GM12872 (cell line): ENCODE measurements around the gene PAX2.

Experiments used
- TF ChIP-seq, protein P1 (sequence below): IDR thresholded peaks from 3 replicates; pipeline ENCODE4 v1.5.1; 2011; ENCODE audit warnings: low read depth, mild to moderate bottlenecking, low read length, moderate library complexity; ENCODE audit not compliant: insufficient read depth

PAX2 gene

GRCh38 chr10:100737355-100738054 is 7.9 kb upstream of the PAX2 start:
- TF ChIP-seq, protein P1, sequence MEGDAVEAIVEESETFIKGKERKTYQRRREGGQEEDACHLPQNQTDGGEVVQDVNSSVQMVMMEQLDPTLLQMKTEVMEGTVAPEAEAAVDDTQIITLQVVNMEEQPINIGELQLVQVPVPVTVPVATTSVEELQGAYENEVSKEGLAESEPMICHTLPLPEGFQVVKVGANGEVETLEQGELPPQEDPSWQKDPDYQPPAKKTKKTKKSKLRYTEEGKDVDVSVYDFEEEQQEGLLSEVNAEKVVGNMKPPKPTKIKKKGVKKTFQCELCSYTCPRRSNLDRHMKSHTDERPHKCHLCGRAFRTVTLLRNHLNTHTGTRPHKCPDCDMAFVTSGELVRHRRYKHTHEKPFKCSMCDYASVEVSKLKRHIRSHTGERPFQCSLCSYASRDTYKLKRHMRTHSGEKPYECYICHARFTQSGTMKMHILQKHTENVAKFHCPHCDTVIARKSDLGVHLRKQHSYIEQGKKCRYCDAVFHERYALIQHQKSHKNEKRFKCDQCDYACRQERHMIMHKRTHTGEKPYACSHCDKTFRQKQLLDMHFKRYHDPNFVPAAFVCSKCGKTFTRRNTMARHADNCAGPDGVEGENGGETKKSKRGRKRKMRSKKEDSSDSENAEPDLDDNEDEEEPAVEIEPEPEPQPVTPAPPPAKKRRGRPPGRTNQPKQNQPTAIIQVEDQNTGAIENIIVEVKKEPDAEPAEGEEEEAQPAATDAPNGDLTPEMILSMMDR = no peak

DNA sequence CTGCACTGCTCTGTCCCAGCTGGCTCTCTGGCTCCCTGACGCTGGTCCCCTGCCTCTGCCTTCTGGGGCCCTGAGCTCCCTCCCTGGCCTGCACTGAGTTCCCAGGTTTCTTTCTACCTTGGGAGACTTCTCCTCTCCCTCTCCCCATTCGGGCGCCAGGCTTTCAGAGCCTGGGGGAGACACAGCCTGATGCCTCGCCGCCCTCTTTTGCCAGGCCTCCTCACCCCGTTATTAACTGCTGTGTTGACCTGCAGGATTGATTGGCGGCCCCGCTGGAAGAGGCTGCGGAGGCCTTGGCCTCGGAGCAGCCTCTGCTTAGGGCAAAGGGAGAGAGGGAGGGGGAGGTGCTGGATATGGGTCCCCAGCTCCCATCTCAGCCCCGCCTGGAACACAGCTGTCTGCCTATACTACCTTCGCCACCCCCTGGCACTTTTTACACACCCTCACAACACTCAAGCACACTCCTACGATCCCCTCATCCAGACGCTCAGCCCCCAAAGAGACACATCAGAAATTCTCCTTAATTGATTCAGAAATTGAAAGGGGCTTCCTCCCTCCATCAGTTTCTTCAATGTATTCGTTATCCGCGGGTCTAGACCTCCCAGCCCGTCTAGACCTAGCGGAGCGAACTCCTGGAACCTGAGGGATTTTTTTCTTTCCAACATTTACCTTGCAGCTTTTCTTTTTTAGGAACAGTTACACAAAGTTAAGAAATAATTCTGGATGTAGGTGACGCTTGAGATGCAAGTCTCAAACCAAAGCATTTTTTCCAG is 7.1 kb upstream of the PAX2 start:
- TF ChIP-seq, protein P1 = no peak

GRCh38 chr10:100739517-100740368 is 5.6 kb upstream of the PAX2 start:
- TF ChIP-seq, protein P1 = no peak

- TF ChIP-seq, protein P1 = no peak
These were observed 4.7 kb upstream of the PAX2 start for GRCh38 chr10:100740476-100741377.

DNA sequence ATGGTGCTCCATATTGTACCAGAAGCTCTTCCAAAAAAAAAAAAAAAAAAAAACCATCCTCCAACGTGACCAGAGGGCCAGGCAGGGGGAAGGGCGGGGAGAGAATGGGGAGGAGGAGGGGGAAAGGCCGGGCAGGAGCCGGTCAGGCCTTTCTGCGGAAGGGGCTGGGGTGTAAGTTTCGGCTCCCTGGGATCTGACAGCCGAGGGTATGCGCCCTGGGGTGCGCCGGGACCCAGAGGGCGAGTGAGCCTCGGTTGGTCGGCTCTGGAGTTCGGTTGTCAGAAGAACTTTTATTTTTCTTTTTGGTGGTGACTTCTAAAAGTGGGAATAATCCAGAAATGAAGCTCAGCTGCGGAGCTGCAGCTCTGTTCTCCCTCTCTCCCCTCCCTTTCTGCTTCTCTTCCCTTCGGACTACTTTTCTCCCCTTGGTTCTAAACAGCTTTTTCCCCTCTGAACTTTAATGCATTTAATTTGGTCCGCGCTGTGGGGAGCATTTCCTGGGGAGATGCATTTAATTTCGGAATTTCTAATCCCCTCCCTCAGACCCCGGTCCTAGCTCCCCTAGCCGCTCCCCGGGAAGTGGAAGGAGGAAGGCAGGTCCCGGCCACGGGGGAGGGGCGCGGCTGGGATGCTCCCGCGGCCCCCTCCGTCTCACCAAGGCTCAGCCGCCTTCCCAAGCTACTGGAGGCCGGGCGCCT is 3.9 kb upstream of the PAX2 start:
- TF ChIP-seq, protein P1 = no peak

DNA sequence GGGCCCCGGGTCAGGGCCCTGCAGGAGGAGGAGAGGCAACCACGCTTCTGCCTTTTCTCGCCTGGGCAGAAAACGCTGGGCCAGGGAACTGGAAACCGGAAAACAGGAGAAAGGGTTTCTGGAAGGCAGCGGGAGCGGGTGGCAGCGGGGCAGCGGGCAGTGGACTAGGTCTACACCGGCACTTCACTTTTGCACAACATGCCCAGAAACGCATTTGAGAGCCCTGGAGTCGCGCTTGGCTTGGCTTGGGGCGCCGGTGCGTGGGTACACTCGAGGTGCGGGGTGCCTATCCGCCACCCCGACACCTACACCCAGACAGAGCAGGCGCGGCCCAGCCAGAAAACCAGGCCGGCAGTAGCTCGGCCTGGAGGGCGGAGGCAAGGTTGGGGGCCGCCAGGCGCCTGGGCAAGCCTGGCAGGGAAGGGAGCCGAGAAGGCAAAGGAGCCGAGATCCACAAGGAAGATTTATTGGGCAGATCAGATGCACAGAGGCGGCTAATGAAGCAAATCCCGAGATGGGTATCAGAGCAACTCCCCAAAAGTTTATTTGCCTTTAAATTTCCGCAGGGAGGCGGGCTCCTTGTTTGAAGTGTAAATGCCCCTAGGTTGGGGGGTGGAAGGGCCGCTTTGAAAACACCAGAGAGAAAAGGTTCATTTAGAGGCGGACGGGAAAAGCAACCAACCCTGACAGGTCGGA is 3.2 kb upstream of the PAX2 start:
- TF ChIP-seq, protein P1 = no peak
